ENCODE measurements around the gene IL1RAPL1.

The IL1RAPL1 gene

DNA sequence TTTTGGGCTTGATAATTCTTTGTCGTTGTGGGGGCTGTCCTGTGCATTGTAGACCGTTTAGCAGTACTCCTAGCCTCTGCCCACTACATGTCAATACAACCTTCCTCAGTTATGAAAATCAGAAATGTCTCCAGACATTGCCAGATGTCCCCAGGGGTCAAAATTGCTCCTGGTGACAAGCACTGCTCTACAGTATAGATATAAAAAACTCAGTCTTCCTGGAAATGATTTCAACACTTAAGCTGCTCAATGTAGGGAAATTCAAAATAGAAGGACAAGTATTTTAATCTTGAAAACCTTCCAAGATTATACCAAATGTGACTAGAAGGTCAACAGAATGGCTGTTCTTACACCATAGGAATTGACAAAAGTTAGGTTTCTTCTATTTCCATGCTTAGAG is 1339.4 kb downstream of the IL1RAPL1 start:
- DNase-seq, result no peak
- intact Hi-C loops (cut with DNase I), result no loop called here

- DNase-seq, result no peak
- intact Hi-C loops (cut with DNase I), result no loop called here
These were observed 1348.2 kb downstream of the IL1RAPL1 start for GRCh38 chrX:29935455-29935854.

GRCh38 chrX:29940750-29941149 is 1353.5 kb downstream of the IL1RAPL1 start:
- intact Hi-C loops (cut with DNase I), result no loop called here

GRCh38 chrX:29941287-29941686 is 1354.0 kb downstream of the IL1RAPL1 start:
- no peak for DNase-seq
- intact Hi-C loops (cut with DNase I), result no loop called here

More at GRCh38 chrX:29940750-29941149, 1353.5 kb downstream of the IL1RAPL1 start:
- no peak for DNase-seq

DNA sequence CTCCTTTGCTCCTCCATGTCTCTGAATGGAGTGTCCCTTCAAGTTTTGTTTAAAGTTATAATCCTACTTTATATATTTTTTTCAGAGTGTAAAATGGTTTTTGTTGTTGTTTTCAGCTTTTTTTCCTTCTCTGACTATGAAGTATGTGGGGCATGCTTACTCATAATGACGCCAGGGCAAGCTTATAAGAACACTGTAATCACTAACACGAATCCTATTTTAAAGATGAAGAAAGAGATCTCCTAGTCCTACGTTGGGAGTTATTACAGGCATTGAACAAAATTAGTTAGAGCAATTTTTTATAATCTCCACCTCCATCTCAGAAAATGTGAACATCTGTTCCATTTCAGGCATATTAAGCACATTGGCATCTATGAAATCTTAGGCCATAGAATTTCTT is 1360.0 kb downstream of the IL1RAPL1 start:
- intact Hi-C loops (cut with DNase I), result no loop called here

DNA sequence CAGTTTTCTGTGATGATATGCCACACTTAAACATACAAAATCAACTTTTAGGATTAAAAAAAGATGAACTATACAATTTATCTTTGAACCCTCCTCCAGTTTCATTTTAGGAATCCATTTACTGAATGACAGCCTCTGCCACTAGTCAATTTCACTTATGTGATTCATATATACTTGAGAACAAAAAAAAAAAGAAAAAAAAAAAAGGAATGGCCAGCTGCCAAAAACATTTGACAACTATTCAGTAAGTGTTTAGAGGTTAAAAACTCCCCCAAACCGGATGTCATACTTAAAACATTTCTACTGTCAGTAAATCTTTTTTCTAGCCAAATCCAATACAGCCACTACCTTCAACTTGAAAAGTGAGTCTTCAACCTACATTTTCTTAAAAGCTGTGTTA is 1361.4 kb downstream of the IL1RAPL1 start:
- intact Hi-C loops (cut with DNase I), result no loop called here
- no peak for DNase-seq

More for the DNA sequence above, 1360.0 kb downstream of the IL1RAPL1 start:
- DNase-seq, result no peak

GRCh38 chrX:29952016-29952415 is 1364.8 kb downstream of the IL1RAPL1 start:
- DNase-seq, result no peak
- intact Hi-C loops (cut with DNase I), result no loop called here

- intact Hi-C loops (cut with DNase I), result no loop called here
These were observed 1374.8 kb downstream of the IL1RAPL1 start for GRCh38 chrX:29962061-29962460.

DNA sequence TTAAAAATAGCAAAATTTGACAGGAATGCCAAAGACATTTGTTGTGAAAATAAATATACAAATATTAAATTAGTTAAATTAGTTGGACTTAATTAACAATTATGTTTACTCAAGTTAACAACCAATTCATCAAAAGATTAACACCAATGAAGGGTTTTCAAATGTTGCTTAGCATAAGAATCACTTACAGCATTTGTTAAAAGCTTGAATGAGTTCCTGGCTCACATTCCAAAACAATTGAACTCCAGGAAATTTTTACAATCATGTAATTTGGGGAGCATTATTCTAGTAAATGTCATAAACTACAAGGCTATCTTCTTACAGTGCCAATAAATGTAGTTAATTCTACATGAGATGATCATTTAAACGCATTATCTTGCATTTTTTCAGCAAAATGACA is 1378.4 kb downstream of the IL1RAPL1 start:
- no peak for DNase-seq
- intact Hi-C loops (cut with DNase I), result no loop called here

More at GRCh38 chrX:29962061-29962460, 1374.8 kb downstream of the IL1RAPL1 start:
- no peak for DNase-seq

DNA sequence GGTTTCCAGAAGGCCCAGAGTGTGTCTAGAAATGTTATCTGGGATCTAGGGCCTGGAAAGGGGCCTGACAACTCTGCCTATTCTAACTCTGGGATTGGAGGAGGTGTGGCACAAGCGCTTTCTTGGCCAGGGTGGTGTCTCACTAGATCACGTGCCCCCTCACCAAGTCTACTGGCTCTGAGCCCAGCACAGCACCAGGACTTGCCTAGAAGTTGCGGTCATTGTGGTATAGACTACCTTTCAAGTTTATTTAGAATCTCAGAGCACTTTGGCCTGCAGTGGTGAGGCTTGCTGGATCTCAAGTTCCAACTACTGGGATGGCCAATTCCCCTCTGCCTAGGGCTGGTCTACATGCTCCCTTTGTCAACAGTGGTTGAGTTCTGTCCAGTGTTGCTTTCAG is 1404.8 kb downstream of the IL1RAPL1 start:
- intact Hi-C loops (cut with DNase I), result no loop called here
- DNase-seq, result no peak

DNA sequence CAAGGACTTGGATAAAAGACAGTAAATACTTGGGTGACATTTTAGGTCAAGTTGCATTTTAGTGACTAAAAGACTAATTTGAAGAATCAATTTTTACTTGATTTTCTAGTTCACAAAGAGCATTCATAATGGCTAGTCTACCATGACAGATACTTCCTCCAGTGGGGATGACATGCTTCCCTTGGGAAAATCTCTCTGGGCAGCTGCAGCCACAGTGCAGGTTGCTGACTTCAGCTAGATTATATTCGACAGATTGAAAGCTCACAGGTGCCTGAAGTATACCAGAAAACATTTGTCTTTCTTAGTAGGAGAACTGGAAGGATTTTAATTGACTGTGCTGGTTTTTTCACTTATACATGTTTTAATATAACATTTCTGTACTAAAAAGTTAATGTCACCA is 1418.6 kb downstream of the IL1RAPL1 start:
- no peak for DNase-seq
- intact Hi-C loops (cut with DNase I), result no loop called here

Data from posterior cingulate gyrus (tissue), 11 donors.